ENCODE measurements around the gene TICRR.
A peak's percentile ranks its signal among the peaks of the same experiment; 100 is the strongest.

Gene TICRR

GRCh38 chr15:89627256-89627970 lies 52.1 kb downstream of the TICRR start:
- DNase-seq: no peak

GRCh38 chr15:89628301-89628700 lies 53.0 kb downstream of the TICRR start:
- no peak for DNase-seq

- DNase-seq: no peak
Observed at GRCh38 chr15:89628806-89629715, 53.8 kb downstream of the TICRR start.

GRCh38 chr15:89629829-89630228 lies 54.6 kb downstream of the TICRR start:
- DNase-seq: no peak

GRCh38 chr15:89630260-89630659 lies 55.0 kb downstream of the TICRR start:
- no peak for DNase-seq

GRCh38 chr15:89630974-89631901 lies 56.0 kb downstream of the TICRR start:
- no peak for DNase-seq

- DNase-seq: no peak
Observed at GRCh38 chr15:89631902-89632264, 56.6 kb downstream of the TICRR start.

GRCh38 chr15:89632563-89633430 lies 57.5 kb downstream of the TICRR start:
- DNase-seq: no peak

GRCh38 chr15:89633585-89633984 lies 58.3 kb downstream of the TICRR start:
- DNase-seq: no peak

- no peak for DNase-seq
Observed at GRCh38 chr15:89640245-89640644, 65.0 kb downstream of the TICRR start.

GRCh38 chr15:89641053-89641452 lies 65.8 kb downstream of the TICRR start:
- DNase-seq: no peak

- DNase-seq: no peak
Observed at GRCh38 chr15:89642106-89642505, 66.8 kb downstream of the TICRR start.

GRCh38 chr15:89645680-89646079 lies 70.4 kb downstream of the TICRR start:
- no peak for DNase-seq

GRCh38 chr15:89646416-89647141 lies 71.3 kb downstream of the TICRR start:
- DNase-seq: no peak

GRCh38 chr15:89647191-89647851 lies 72.1 kb downstream of the TICRR start:
- peak in 24 of 56 donors; percentile 7 to 73 (median 22) for DNase-seq

GRCh38 chr15:89648106-89649012 lies 73.1 kb downstream of the TICRR start:
- DNase-seq: no peak

- DNase-seq: no peak
Observed at GRCh38 chr15:89649013-89649625, 73.8 kb downstream of the TICRR start.

- DNase-seq: no peak
Observed at GRCh38 chr15:89649716-89650115, 74.4 kb downstream of the TICRR start.

Data from amygdala (tissue), 56 donors.